H9 (cell line): ENCODE measurements around the gene IL1RL2. TPM values are rescaled to one million over a fixed set of nuclear protein-coding genes. Genes with fewer than 3 reads are reported as not detected.

ENCODE experiments used
- DNase-seq: peaks from one replicate; pipeline ENCODE4 v3.0.0-alpha.2; 2017
- H2AFZ ChIP-seq: one replicate; pipeline ENCODE4 v1.6.1; 2013; ENCODE audit warnings: mild to moderate bottlenecking, low read length, control low read depth, moderate library complexity
- H2AK5ac ChIP-seq: 2 replicates; pipeline ENCODE4 v1.6.1; 2013; ENCODE audit warnings: low read length, control low read depth, mixed read lengths; ENCODE audit not compliant: insufficient read length
- H2BK120ac ChIP-seq: one replicate; pipeline ENCODE4 v1.6.1; 2013; ENCODE audit warnings: low read depth, mild to moderate bottlenecking, low read length, control low read depth, inconsistent platforms; ENCODE audit not compliant: poor library complexity, severe bottlenecking
- H2BK12ac ChIP-seq: 2 replicates; pipeline ENCODE4 v1.6.1; 2013; ENCODE audit warnings: low read length, control low read depth, mixed read lengths, low read depth; ENCODE audit not compliant: insufficient read length
- H2BK15ac ChIP-seq: 2 replicates; pipeline ENCODE4 v1.6.1; 2013; ENCODE audit warnings: low read depth, low read length, control low read depth
- H2BK20ac ChIP-seq: one replicate; pipeline ENCODE4 v1.6.1; 2013; ENCODE audit warnings: low read depth, mild to moderate bottlenecking, low read length, control low read depth, inconsistent platforms; ENCODE audit not compliant: poor library complexity, severe bottlenecking
- H2BK5ac ChIP-seq: 2 replicates; pipeline ENCODE4 v1.6.1; 2013; ENCODE audit warnings: low read length, control low read depth, mixed read lengths; ENCODE audit not compliant: insufficient read length
- H3K14ac ChIP-seq: 2 replicates; pipeline ENCODE4 v1.6.1; 2013; ENCODE audit warnings: low read length, control low read depth; ENCODE audit not compliant: insufficient read depth
- H3K18ac ChIP-seq: 2 replicates; pipeline ENCODE4 v1.6.1; 2013; ENCODE audit warnings: low read depth, mild to moderate bottlenecking, mixed read lengths, low read length, control low read depth; ENCODE audit not compliant: insufficient read length
- H3K23ac ChIP-seq: 2 replicates; pipeline ENCODE4 v1.6.1; 2013; ENCODE audit warnings: low read length, control low read depth, mixed read lengths, low read depth; ENCODE audit not compliant: insufficient read length
- H3K23me2 ChIP-seq: 2 replicates; pipeline ENCODE4 v1.6.1; 2013; ENCODE audit warnings: low read depth, mild to moderate bottlenecking, mixed read lengths, low read length, control low read depth; ENCODE audit not compliant: insufficient read length, poor library complexity, severe bottlenecking
- H3K27ac ChIP-seq: 2 replicates; pipeline ENCODE4 v1.5.1; 2013; ENCODE audit warnings: low read length, control low read depth, mixed read lengths, low read depth; ENCODE audit not compliant: insufficient read length
- H3K27me3 ChIP-seq: 2 replicates; pipeline ENCODE4 v1.6.1; 2013; ENCODE audit warnings: low read length, control low read depth, inconsistent platforms; ENCODE audit not compliant: insufficient read depth
- H3K4ac ChIP-seq: 2 replicates; pipeline ENCODE4 v1.6.1; 2013; ENCODE audit warnings: low read depth, mild to moderate bottlenecking, control low read depth, inconsistent platforms, low read length, moderate library complexity
- H3K4me1 ChIP-seq: 2 replicates; pipeline ENCODE4 v1.6.1; 2013; ENCODE audit warnings: low read length, control low read depth, inconsistent platforms; ENCODE audit not compliant: insufficient read depth
- H3K4me2 ChIP-seq: 2 replicates; pipeline ENCODE4 v1.6.1; 2013; ENCODE audit warnings: low read length, control low read depth, mixed read lengths; ENCODE audit not compliant: insufficient read length, insufficient read depth
- H3K56ac ChIP-seq: 2 replicates; pipeline ENCODE4 v1.6.1; 2013; ENCODE audit warnings: low read depth, mild to moderate bottlenecking, mixed read lengths, low read length, control low read depth; ENCODE audit not compliant: insufficient read length
- H3K79me1 ChIP-seq: 2 replicates; pipeline ENCODE4 v1.6.1; 2013; ENCODE audit warnings: low read depth, mild to moderate bottlenecking, moderate library complexity, low read length, control low read depth, inconsistent platforms; ENCODE audit not compliant: insufficient read depth, poor library complexity, severe bottlenecking
- H3K79me2 ChIP-seq: 2 replicates; pipeline ENCODE4 v1.6.1; 2013; ENCODE audit warnings: low read length, control low read depth, inconsistent platforms; ENCODE audit not compliant: insufficient read depth
- H3K9ac ChIP-seq: 2 replicates; pipeline ENCODE4 v1.6.1; 2013; ENCODE audit warnings: low read length, control low read depth, mixed read lengths; ENCODE audit not compliant: insufficient read length; ENCODE audit errors: extremely low read depth
- H3K9me3 ChIP-seq: one replicate; pipeline ENCODE4 v1.6.1; 2013; ENCODE audit warnings: low read depth, low read length, inconsistent platforms; ENCODE audit not compliant: control insufficient read depth
- H3T11ph ChIP-seq: one replicate; pipeline ENCODE4 v1.6.1; 2013; ENCODE audit warnings: mild to moderate bottlenecking, low read length, control low read depth, inconsistent platforms
- H4K20me1 ChIP-seq: one replicate; pipeline ENCODE4 v1.6.1; 2013; ENCODE audit not compliant: control insufficient read depth, insufficient read length, insufficient read depth
- H4K5ac ChIP-seq: 2 replicates; pipeline ENCODE4 v1.6.1; 2013; ENCODE audit warnings: low read depth, mild to moderate bottlenecking, mixed read lengths, low read length, control low read depth; ENCODE audit not compliant: insufficient read length
- H4K8ac ChIP-seq: replicated peaks from 2 replicates; pipeline ENCODE4 v1.6.1; 2013; ENCODE audit warnings: low read length, control low read depth, mixed read lengths, low read depth; ENCODE audit not compliant: insufficient read length
- H4K91ac ChIP-seq: 2 replicates; pipeline ENCODE4 v1.6.1; 2013; ENCODE audit warnings: low read depth, mild to moderate bottlenecking, moderate library complexity, mixed read lengths, low read length, control low read depth; ENCODE audit not compliant: insufficient read length
- H3K27ac Mint-ChIP-seq, 3 experiments: 2 replicates in 2 of 3; 3 replicates in 1 of 3; pipeline ENCODE4 v1.8.0; 2020 to 2021; ENCODE audit warnings: mixed read lengths in 3 of 3, mild to moderate bottlenecking in 1 of 3, moderate library complexity in 1 of 3
- H3K27me3 Mint-ChIP-seq: 2 replicates; pipeline ENCODE4 v1.8.0; 2021; ENCODE audit warnings: low read depth, mild to moderate bottlenecking, moderate library complexity, mixed read lengths
- H3K36me3 Mint-ChIP-seq, 3 experiments: 2 replicates in 2 of 3; 3 replicates in 1 of 3; pipeline ENCODE4 v1.8.0; 2020 to 2021; ENCODE audit warnings: low read depth in 3 of 3, mixed read lengths in 3 of 3; ENCODE audit not compliant: insufficient read depth in 1 of 3
- H3K4me1 Mint-ChIP-seq, 2 experiments: 2 replicates each; pipeline ENCODE4 v1.8.0; 2020; ENCODE audit warnings: mixed read lengths in 2 of 2
- H3K4me3 Mint-ChIP-seq, 2 experiments: 2 replicates in 1 of 2; 3 replicates in 1 of 2; pipeline ENCODE4 v1.8.0; 2020 to 2021; ENCODE audit warnings: mild to moderate bottlenecking in 2 of 2, mixed read lengths in 2 of 2, moderate library complexity in 1 of 2
- H3K9me3 Mint-ChIP-seq, 2 experiments: 2 replicates in 1 of 2; 3 replicates in 1 of 2; pipeline ENCODE4 v1.8.0; 2020; ENCODE audit warnings: mild to moderate bottlenecking in 2 of 2, mixed read lengths in 2 of 2, moderate library complexity in 1 of 2
- CTCF ChIP-seq: fragments of 200-600 bp; sonication (generic); conservative IDR thresholded peaks from 3 replicates; pipeline ENCODE4 v1.8.0; 2021; ENCODE audit warnings: antibody characterized with exemption, mild to moderate bottlenecking
- WGBS: extraction: QIAGEN DNeasy Blood & Tissue Kit; methylation state at CpG from one replicate; pipeline ENCODE4 v1.1.7; 2013; ENCODE audit warnings: missing lambda C conversion rate, low lambda C conversion rate, mixed read lengths; ENCODE audit not compliant: insufficient read length; ENCODE audit errors: extremely low coverage; 5-methylcytosine and 5-hydroxymethylcytosine counted together
- total RNA-seq: library from RNA; stranded (reverse); gene quantifications from 2 replicates; pipeline ENCODE4 v1.2.1, GENCODE V29; 2021

Gene IL1RL2
- total RNA-seq, 1 experiment from 2014 or later = not detected

GRCh38 chr2:102140377-102140776, 46.4 kb upstream of the IL1RL2 start:
- Mint-ChIP-seq H3K27ac (no peak overlapping the region), H3K36me3 (peaks cover 0 to 2% (median 0%) of the 10 kb centered on the region in 3 experiments; a peak in 2 of 7 replicates), H3K4me1 (peaks cover 17 to 19% of the 10 kb centered on the region in 2 experiments), H3K9me3 (peaks cover 4 to 6% of the 10 kb centered on the region in 2 experiments), H3K4me3 (no peak overlapping the region; a peak in 1 of 5 replicates), H3K27me3 (peaks cover 60% of the 10 kb centered on the region)
- no peak overlapping the region for H3K4me2 ChIP-seq
- H3K4me1 ChIP-seq = no peaks in the 10 kb centered on the region
- H2AK5ac ChIP-seq = no peak overlapping the region
- no peak for DNase-seq
- H2BK5ac ChIP-seq = no peak overlapping the region
- no peak overlapping the region for H3K9ac ChIP-seq
- no peak overlapping the region for H2BK12ac ChIP-seq
- no peak overlapping the region for H2BK20ac ChIP-seq
- no peaks in the 10 kb centered on the region for H3K79me2 ChIP-seq
- H4K5ac ChIP-seq = no peak overlapping the region
- no peak overlapping the region for H3K14ac ChIP-seq
- H4K91ac ChIP-seq = no peak overlapping the region
- no peak overlapping the region for H3K18ac ChIP-seq
- H3T11ph ChIP-seq = no peak overlapping the region
- no peak overlapping the region for H2BK120ac ChIP-seq
- no CpG with 5 or more reads among the region's 2 CpGs for WGBS
- H3K4ac ChIP-seq = no peak overlapping the region
- H4K20me1 ChIP-seq = no peaks in the 10 kb centered on the region
- peaks cover 3% of the 10 kb centered on the region for H3K23me2 ChIP-seq
- no peak overlapping the region for H3K56ac ChIP-seq
- no peak for TF ChIP-seq CTCF
- no peaks in the 10 kb centered on the region for H3K9me3 ChIP-seq
- no peak overlapping the region for H4K8ac ChIP-seq
- H3K23ac ChIP-seq = no peak overlapping the region
- peaks cover 6% of the 10 kb centered on the region; the same call in 1 of the 2 replicates for H3K27me3 ChIP-seq
- no peak overlapping the region for H2BK15ac ChIP-seq
- no peaks in the 10 kb centered on the region for H3K79me1 ChIP-seq
- H2AFZ ChIP-seq = no peak overlapping the region
- no peak overlapping the region for H3K27ac ChIP-seq
